Measurements from ENCODE around the gene ZNF664.

Gene ZNF664

DNA sequence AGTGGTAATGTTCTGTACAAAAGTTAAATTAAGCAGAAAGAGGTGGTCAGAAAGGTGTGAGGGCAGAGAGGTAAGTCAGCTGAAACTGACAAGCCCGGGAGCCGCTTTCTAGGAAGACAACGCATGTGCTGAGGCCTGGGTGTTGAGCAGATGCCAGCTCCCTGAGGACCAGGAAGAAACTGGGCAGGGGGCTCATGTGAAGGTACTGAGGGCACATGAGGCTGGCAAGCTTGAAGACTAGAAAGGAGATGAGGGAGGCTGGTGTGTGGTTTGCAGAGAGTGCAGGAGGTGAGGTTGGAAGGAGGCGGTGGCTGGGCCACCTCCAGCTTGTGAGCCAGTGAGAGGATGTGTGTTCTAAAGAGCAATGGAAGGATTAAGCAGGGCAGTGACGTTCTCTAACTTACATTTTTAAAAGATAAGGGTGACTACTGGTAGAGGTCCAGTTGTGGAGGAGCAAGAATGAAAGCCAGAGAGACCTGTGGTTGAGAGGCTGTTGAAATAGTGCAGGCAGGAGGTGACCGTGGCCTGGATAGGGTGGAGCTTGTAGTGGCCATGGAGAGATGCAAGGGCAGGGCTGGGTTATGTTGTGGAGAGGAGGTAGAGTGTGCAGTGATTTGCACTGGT lies 29.1 kb downstream of the ZNF664 start:
- H3K4me3 ChIP-seq (ENCODE audit: low read depth, low read length): no peak overlapping the region
- TF ChIP-seq, protein P1, sequence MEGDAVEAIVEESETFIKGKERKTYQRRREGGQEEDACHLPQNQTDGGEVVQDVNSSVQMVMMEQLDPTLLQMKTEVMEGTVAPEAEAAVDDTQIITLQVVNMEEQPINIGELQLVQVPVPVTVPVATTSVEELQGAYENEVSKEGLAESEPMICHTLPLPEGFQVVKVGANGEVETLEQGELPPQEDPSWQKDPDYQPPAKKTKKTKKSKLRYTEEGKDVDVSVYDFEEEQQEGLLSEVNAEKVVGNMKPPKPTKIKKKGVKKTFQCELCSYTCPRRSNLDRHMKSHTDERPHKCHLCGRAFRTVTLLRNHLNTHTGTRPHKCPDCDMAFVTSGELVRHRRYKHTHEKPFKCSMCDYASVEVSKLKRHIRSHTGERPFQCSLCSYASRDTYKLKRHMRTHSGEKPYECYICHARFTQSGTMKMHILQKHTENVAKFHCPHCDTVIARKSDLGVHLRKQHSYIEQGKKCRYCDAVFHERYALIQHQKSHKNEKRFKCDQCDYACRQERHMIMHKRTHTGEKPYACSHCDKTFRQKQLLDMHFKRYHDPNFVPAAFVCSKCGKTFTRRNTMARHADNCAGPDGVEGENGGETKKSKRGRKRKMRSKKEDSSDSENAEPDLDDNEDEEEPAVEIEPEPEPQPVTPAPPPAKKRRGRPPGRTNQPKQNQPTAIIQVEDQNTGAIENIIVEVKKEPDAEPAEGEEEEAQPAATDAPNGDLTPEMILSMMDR (IDR thresholded peaks at IDR 0.05; ENCODE audit: control insufficient read depth, extremely low read depth, insufficient read depth): no peak
- no peak for DNase-seq (ENCODE audit: low read depth)

DNA sequence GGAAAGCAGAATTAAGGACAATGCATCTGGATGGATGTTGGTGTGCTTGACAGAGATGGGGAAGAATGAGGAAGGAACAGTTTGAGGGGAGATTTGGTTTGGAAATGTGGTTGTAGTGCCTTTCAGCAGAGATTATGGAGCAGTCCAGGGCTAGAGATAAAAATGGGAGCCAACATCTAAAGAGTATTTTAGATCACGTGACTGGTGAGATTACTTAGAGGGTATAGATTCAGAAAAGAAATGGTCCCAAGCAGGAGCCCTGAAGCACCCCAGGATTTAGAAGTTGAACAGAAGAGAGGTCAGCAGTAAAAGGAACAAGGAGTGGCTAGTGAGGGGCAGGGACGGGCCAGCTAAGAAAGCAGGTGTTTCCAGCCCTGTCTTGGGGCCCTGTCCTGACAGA lies 29.6 kb downstream of the ZNF664 start:
- TF ChIP-seq, protein P1 (IDR thresholded peaks at IDR 0.05; ENCODE audit: control insufficient read depth, extremely low read depth, insufficient read depth): no peak
- H3K4me3 ChIP-seq (ENCODE audit: low read depth, low read length): no peak overlapping the region
- no peak for DNase-seq (ENCODE audit: low read depth)

DNA sequence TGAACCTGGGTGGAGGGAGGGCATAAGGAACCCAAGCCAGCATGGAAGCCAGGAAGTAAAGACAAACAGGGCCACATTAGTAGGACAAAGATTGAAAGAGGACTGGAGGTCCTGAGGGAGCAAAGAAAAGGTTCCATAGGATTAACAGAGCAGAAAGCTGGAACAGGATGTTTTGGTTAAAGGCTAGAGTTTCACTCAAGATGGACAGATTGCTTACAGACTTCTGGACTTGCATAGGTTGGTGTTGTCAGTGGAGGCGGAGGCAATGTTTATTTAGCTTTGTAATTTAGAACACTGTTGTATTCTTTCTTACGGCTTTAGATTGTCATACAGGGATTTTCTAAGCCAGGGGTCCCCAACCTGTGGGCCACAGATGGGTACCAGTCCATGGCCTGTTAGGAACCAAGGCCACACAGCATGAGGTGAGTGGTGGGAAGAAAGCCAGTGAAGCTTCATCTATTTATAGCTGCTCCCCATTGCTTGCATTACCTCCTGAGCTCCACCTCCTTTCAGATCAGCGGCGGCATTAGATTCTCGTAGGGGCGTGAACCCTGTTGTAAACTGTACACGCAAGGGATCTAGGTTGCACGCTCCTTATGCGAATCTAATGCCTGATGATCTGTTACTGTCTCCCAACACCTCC lies 31.3 kb downstream of the ZNF664 start:
- no peak for DNase-seq (ENCODE audit: low read depth)
- TF ChIP-seq, protein P1 (IDR thresholded peaks at IDR 0.05; ENCODE audit: control insufficient read depth, extremely low read depth, insufficient read depth): no peak
- H3K4me3 ChIP-seq (ENCODE audit: low read depth, low read length): no peak overlapping the region

DNA sequence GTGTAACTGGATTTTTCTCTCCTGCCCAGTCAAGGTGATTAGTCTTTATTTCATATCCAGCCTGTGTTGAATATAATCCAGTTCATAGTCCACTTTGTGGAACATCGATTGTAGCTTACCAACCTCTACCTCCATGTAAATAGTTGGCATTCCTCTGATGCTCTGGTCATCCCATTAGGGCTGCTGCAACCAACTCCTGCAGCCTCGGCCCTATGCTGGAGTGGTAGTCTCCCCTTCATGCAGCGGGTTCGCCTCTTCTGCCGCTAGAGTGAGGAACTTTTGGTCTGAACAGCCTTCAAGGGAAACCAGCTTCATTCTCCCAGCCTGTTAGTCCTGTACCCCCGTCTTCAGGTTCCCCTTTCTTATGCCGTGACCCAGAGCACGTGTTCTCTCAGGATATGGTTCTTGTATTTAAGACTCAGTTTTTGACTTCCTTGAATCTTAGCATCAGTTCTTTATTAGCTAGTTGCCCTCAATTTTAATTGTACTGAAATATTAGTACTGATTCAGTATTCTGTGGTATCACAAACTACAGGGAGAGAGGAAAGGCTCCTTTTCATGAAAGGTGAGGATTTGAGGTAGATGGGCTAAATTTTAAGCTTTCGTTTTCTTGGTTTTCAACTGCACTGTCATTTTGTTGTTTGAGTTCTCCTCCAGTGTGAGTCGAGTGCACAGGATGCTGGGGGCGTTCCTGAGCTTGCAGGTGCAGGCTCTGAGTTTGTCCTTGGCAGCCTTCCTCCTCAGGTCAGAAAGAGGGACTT lies 33.2 kb downstream of the ZNF664 start:
- no peak for DNase-seq (ENCODE audit: low read depth)
- H3K4me3 ChIP-seq (ENCODE audit: low read depth, low read length): no peak overlapping the region
- TF ChIP-seq, protein P1 (IDR thresholded peaks at IDR 0.05; ENCODE audit: control insufficient read depth, extremely low read depth, insufficient read depth): no peak

DNA sequence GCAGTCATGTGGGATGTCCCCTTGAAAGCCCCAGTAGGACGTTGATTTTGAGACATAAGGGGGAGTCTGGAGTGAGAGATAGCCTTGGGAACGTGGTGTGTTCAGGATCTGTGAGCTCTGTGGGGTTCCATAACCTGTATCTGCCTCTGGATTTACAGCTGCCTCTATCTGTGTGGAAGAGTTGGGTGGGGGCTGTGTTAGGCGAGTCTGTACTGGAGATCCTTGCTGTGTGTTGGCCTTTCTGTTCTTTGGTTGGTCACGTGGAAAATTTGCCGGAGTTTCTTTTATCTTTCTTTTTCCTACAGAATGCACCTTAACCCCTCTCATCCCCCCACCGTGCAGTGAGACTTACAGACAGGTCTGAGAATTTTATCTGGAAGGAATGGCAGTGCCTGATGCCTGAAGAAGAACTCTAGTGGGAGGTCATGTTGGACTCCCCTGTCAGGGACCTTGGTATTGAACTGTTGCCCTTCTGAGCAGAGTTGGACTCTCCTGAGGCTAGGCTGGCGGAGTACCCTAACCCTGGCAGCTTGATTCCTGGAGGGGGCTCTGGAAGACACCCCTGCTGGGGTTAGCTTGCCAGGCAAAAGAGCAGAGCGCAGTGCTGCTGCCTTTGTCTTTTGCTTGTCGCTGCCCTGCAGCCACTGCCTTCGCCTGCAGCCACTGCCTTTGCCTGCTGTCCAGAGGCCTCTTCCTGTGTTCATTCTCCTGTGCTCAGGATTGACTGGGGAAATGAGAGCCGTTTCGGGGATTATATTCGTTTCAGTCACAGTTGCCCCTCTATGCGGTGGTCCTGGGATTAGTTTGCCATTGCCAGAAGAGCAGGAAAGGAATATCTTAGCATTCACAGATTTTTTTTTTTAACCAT lies 34.1 kb downstream of the ZNF664 start:
- H3K4me3 ChIP-seq (ENCODE audit: low read depth, low read length): no peak overlapping the region
- TF ChIP-seq, protein P1 (IDR thresholded peaks at IDR 0.05; ENCODE audit: control insufficient read depth, extremely low read depth, insufficient read depth): no peak
- no peak for DNase-seq (ENCODE audit: low read depth)

DNA sequence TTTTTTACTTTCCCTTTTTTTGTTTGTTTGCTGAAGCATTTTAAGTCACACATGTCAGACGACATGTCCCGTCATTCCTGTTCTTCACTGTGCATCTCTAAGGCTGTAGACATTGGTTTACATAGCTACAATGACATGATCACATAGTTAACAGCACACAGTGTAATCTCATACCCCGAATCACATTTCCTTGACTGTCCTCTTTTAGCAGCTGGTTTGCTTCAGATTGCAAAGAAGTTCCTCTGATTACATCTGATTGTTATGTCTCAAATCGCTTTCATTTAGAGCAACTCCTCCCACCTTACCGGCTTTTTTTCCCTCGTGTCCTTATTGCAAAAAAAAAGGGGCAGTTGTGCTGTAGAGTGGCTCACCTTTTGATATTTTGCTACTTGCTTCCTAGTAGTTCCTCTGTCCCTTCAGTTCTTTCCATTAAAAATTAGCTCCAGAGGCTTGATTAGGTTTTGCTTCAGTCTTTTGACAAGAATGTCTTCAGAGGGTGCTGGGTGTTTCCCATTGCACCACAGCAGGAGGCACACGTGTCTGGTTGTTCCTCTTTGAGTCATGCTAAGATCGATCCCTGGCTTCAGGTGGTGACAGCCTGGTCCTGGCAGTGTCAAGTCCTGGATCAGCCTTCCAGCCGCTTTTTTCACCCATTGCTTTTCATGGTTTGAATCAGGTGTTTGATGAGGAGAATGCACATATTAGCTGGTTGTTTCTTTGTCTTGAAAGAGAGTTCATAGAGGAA lies 35.0 kb downstream of the ZNF664 start:
- peak; percentile 32 for DNase-seq (ENCODE audit: low read depth)
- no peak overlapping the region for H3K4me3 ChIP-seq (ENCODE audit: low read depth, low read length)
- TF ChIP-seq, protein P1 (IDR thresholded peaks at IDR 0.05; ENCODE audit: control insufficient read depth, extremely low read depth, insufficient read depth): no peak

Data from LNCaP clone FGC (cell line).